SK-N-SH treated with all-trans-retinoic acid at 6 μM for 48 hours (cell line): ENCODE measurements around the gene ERCC6L.

Source experiments
- ARNTL ChIP-seq: fragments of 450-650 bp; formaldehyde crosslinking; IDR thresholded peaks from 2 replicates; pipeline ENCODE4 v1.5.0; 2020; ENCODE audit warnings: low read depth, mild to moderate bottlenecking, moderate library complexity, borderline replicate concordance
- ESRRG ChIP-seq: fragments of 250-450 bp; sonication (Bioruptor Pico); IDR thresholded peaks from 2 replicates; pipeline ENCODE4 v1.6.1; 2021; ENCODE audit warnings: mild to moderate bottlenecking
- GLIS3 ChIP-seq: fragments of 250-450 bp; sonication (Bioruptor Pico); IDR thresholded peaks from 2 replicates; pipeline ENCODE4 v1.5.0; 2020; ENCODE audit warnings: mild to moderate bottlenecking, moderate library complexity
- ISL1 ChIP-seq: fragments of 250-450 bp; sonication (Bioruptor Pico); IDR thresholded peaks from 2 replicates; pipeline ENCODE4 v2.1.2; 2022; ENCODE audit warnings: mild to moderate bottlenecking, moderate library complexity
- RARB ChIP-seq: fragments of 250-450 bp; sonication (Bioruptor Pico); IDR thresholded peaks from 2 replicates; pipeline ENCODE4 v1.8.0; 2021; ENCODE audit warnings: mild to moderate bottlenecking, moderate library complexity
- SNAI2 ChIP-seq: fragments of 250-450 bp; sonication (Bioruptor Pico); IDR thresholded peaks from 2 replicates; pipeline ENCODE4 v1.5.0; 2020; ENCODE audit warnings: mild to moderate bottlenecking, moderate library complexity
- TOX ChIP-seq: fragments of 250-450 bp; sonication (Bioruptor Pico); IDR thresholded peaks from 2 replicates; pipeline ENCODE4 v1.8.0; 2021; ENCODE audit warnings: mild to moderate bottlenecking, moderate library complexity, borderline replicate concordance
- ZC3H10 ChIP-seq: fragments of 250-450 bp; sonication (Bioruptor Pico); IDR thresholded peaks from 2 replicates; pipeline ENCODE4 v1.5.1; 2021; ENCODE audit warnings: mild to moderate bottlenecking, moderate library complexity
- ZFP30 ChIP-seq: fragments of 450-650 bp; formaldehyde crosslinking; IDR thresholded peaks from 2 replicates; pipeline ENCODE4 v1.5.0; 2022; ENCODE audit warnings: mild to moderate bottlenecking, moderate library complexity

GRCh38 chrX:72258174-72258573 is 19.3 kb upstream of the ERCC6L start:
- no peak for TF ChIP-seq ESRRG (CRISPR knock-in tag)
- no peak for TF ChIP-seq ISL1 (CRISPR knock-in tag)
- TF ChIP-seq ZC3H10 (CRISPR knock-in tag) = no peak
- no peak for TF ChIP-seq GLIS3 (CRISPR knock-in tag)
- TF ChIP-seq RARB (CRISPR knock-in tag) = no peak
- TF ChIP-seq SNAI2 (CRISPR knock-in tag) = no peak
- TF ChIP-seq TOX = no peak
- TF ChIP-seq ZFP30 (CRISPR knock-in tag) = no peak
- no peak for TF ChIP-seq ARNTL (CRISPR knock-in tag)
